Measurements from ENCODE around the gene ARHGEF3. TPM values are rescaled to one million over a fixed set of nuclear protein-coding genes. Genes with fewer than 3 reads are reported as not detected.

ARHGEF3 gene
- total RNA-seq, 4 donors from 2014 or later = 3.1 to 11.6 (median 5.7) TPM

GRCh38 chr3:56776556-56776950 is 25.2 kb downstream of the ARHGEF3 start:
- Histone ChIP-seq H3K4me1 (peaks cover 14 to 33% of the 10 kb centered on the region in 2 donors), H3K4me3 (no peak overlapping the region), H3K27me3 (no peaks in the 10 kb centered on the region), H3K9me3 (no peaks in the 10 kb centered on the region), H3K36me3 (peaks cover 0 to 10% of the 10 kb centered on the region in 2 donors), H3K27ac (peak overlapping the region in 3 of 4 donors; percentile 16 to 33 (median 29))
- in situ Hi-C loops (cut with MboI; ENCODE audit: low sequenced_read_pairs in 4 of 4) = no loop called here
- intact Hi-C loops (cut with DNase I; ENCODE audit: low total_unique reads) = no loop called here
- ATAC-seq (peak in 1 of 2 donors; percentile 66), DNase-seq (no peak)
- TF ChIP-seq POLR2A (IDR thresholded peaks at IDR 0.05) = no peak
- TF ChIP-seq CTCF (IDR thresholded peaks at IDR 0.05 in 4 of 5, conservative IDR thresholded peaks at IDR 0.05 in 1 of 5) = no peak

GRCh38 chr3:56775838-56776555 is 25.8 kb downstream of the ARHGEF3 start:
- in situ Hi-C loops (cut with MboI; ENCODE audit: low sequenced_read_pairs in 4 of 4) (no loop called here), intact Hi-C loops (cut with DNase I; ENCODE audit: low total_unique reads) (no loop called here)
- no peak for ATAC-seq
- H3K4me1 ChIP-seq = peaks cover 8 to 27% of the 10 kb centered on the region in 2 donors
- peaks cover 0 to 15% of the 10 kb centered on the region in 2 donors for H3K36me3 ChIP-seq
- H3K27ac ChIP-seq = peak overlapping the region in 2 of 4 donors; percentile 16 to 33
- no peak overlapping the region for H3K4me3 ChIP-seq
- no peaks in the 10 kb centered on the region for H3K9me3 ChIP-seq
- no peak for DNase-seq
- no peaks in the 10 kb centered on the region for H3K27me3 ChIP-seq
- no peak for TF ChIP-seq CTCF (IDR thresholded peaks at IDR 0.05 in 4 of 5, conservative IDR thresholded peaks at IDR 0.05 in 1 of 5)
- TF ChIP-seq POLR2A (IDR thresholded peaks at IDR 0.05) = no peak

GRCh38 chr3:56775445-56775837 is 26.3 kb downstream of the ARHGEF3 start:
- in situ Hi-C loops (cut with MboI; ENCODE audit: low sequenced_read_pairs in 4 of 4) (no loop called here), intact Hi-C loops (cut with DNase I; ENCODE audit: low total_unique reads) (no loop called here)
- Histone ChIP-seq H3K27me3 (no peaks in the 10 kb centered on the region), H3K4me3 (no peak overlapping the region), H3K4me1 (peaks cover 7 to 25% of the 10 kb centered on the region in 2 donors), H3K27ac (peak overlapping the region in 1 of 4 donors; percentile 33), H3K36me3 (peaks cover 0 to 15% of the 10 kb centered on the region in 2 donors), H3K9me3 (no peaks in the 10 kb centered on the region)
- DNase-seq (no peak), ATAC-seq (no peak)
- TF ChIP-seq POLR2A (IDR thresholded peaks at IDR 0.05) (no peak), CTCF (IDR thresholded peaks at IDR 0.05 in 4 of 5, conservative IDR thresholded peaks at IDR 0.05 in 1 of 5) (no peak)

GRCh38 chr3:56773986-56774385 is 27.8 kb downstream of the ARHGEF3 start:
- no peaks in the 10 kb centered on the region for H3K27me3 ChIP-seq
- in situ Hi-C loops (cut with MboI; ENCODE audit: low sequenced_read_pairs in 4 of 4) (no loop called here), intact Hi-C loops (cut with DNase I; ENCODE audit: low total_unique reads) (no loop called here)
- H3K36me3 ChIP-seq = peaks cover 0 to 15% of the 10 kb centered on the region in 2 donors
- H3K9me3 ChIP-seq = no peaks in the 10 kb centered on the region
- no peak for TF ChIP-seq POLR2A (IDR thresholded peaks at IDR 0.05)
- TF ChIP-seq CTCF (IDR thresholded peaks at IDR 0.05 in 4 of 5, conservative IDR thresholded peaks at IDR 0.05 in 1 of 5) = no peak
- H3K4me3 ChIP-seq = no peak overlapping the region
- no peak for DNase-seq
- no peak for ATAC-seq
- H3K27ac ChIP-seq = no peak overlapping the region
- H3K4me1 ChIP-seq = peaks cover 17 to 35% of the 10 kb centered on the region in 2 donors
